Immature natural killer cell (primary cell): ENCODE results near the gene ZMYND11. TPM values are rescaled to one million over a fixed set of nuclear protein-coding genes. Genes with fewer than 3 reads are reported as not detected.
"Not testable (repeated sequence)": the region's sequence is repeated elsewhere in the genome, so short reads cannot be mapped to it uniquely, and the experiment has no call there.

Source experiments
- DNase-seq, 3 donors: peaks; one replicate each; pipeline ENCODE4 v3.0.0; 2022; ENCODE audit warnings: mixed read lengths in 1 of 3
- H3K27ac Mint-ChIP-seq, 6 donors: one replicate each; pipeline ENCODE4 v1.8.0; 2020; ENCODE audit warnings: mixed read lengths in 6 of 6, mild to moderate bottlenecking in 5 of 6, inconsistent platforms in 4 of 6, moderate library complexity in 3 of 6
- H3K27me3 Mint-ChIP-seq, 3 donors: one replicate each; pipeline ENCODE4 v1.8.0; 2020 to 2021; ENCODE audit warnings: low read depth in 3 of 3, mild to moderate bottlenecking in 3 of 3, mixed read lengths in 3 of 3, moderate library complexity in 3 of 3, inconsistent platforms in 1 of 3
- H3K36me3 Mint-ChIP-seq, 3 donors: one replicate each; pipeline ENCODE4 v1.8.0; 2020; ENCODE audit warnings: mixed read lengths in 3 of 3, inconsistent platforms in 2 of 3, mild to moderate bottlenecking in 2 of 3
- H3K4me1 Mint-ChIP-seq, 2 donors: one replicate each; pipeline ENCODE4 v1.8.0; 2020; ENCODE audit warnings: inconsistent platforms in 2 of 2, mild to moderate bottlenecking in 2 of 2, mixed read lengths in 2 of 2, moderate library complexity in 1 of 2
- H3K4me3 Mint-ChIP-seq, 5 donors: one replicate each; pipeline ENCODE4 v1.8.0; 2020; ENCODE audit warnings: mild to moderate bottlenecking in 5 of 5, mixed read lengths in 5 of 5, inconsistent platforms in 3 of 5, moderate library complexity in 3 of 5
- H3K9me3 Mint-ChIP-seq, 6 donors: one replicate each; pipeline ENCODE4 v1.8.0; 2020; ENCODE audit warnings: mild to moderate bottlenecking in 6 of 6, mixed read lengths in 6 of 6, inconsistent platforms in 4 of 6, moderate library complexity in 3 of 6
- polyA plus RNA-seq, 3 donors: library from polyadenylated mRNA; unstranded; fragments of 300-500 nt; fragmentation: Illumina TruSeq; gene quantifications; one replicate each; pipeline ENCODE4 v1.2.3, GENCODE V29; 2021

Gene ZMYND11
- polyA plus RNA-seq, 3 donors from 2014 or later = 24.4 to 58.9 (median 29.4) TPM

GRCh38 chr10:290026-290725, 154.9 kb downstream of the ZMYND11 start:
- Mint-ChIP-seq H3K27me3 (peaks cover 2 to 11% (median 2%) of the 10 kb centered on the region in 3 donors), H3K36me3 (peaks cover 5 to 16% (median 16%) of the 10 kb centered on the region in 3 donors), H3K27ac (no peak overlapping the region), H3K4me1 (peaks cover 14 to 21% of the 10 kb centered on the region in 2 donors), H3K9me3 (no peaks in the 10 kb centered on the region), H3K4me3 (no peak overlapping the region)
- DNase-seq = no peak

- Mint-ChIP-seq H3K9me3 (no peaks in the 10 kb centered on the region), H3K27ac (no peak overlapping the region), H3K27me3 (peaks cover 2 to 11% (median 2%) of the 10 kb centered on the region in 3 donors), H3K4me3 (peak overlapping the region in 1 of 5 donors; percentile 21), H3K4me1 (peaks cover 14 to 21% of the 10 kb centered on the region in 2 donors), H3K36me3 (peaks cover 0 to 4% (median 3%) of the 10 kb centered on the region in 3 donors)
- no peak for DNase-seq
Measured at GRCh38 chr10:293636-294035, 158.4 kb downstream of the ZMYND11 start.

GRCh38 chr10:297567-297966, 162.3 kb downstream of the ZMYND11 start:
- H3K4me3 Mint-ChIP-seq = no peak overlapping the region
- no peak overlapping the region for H3K27ac Mint-ChIP-seq
- H3K4me1 Mint-ChIP-seq = peaks cover 14 to 17% of the 10 kb centered on the region in 2 donors
- peaks cover 2 to 6% (median 2%) of the 10 kb centered on the region in 3 donors for H3K27me3 Mint-ChIP-seq
- H3K36me3 Mint-ChIP-seq = peaks cover 0 to 3% (median 3%) of the 10 kb centered on the region in 3 donors
- no peaks in the 10 kb centered on the region for H3K9me3 Mint-ChIP-seq
- DNase-seq = no peak

GRCh38 chr10:298033-298432, 162.8 kb downstream of the ZMYND11 start:
- H3K9me3 Mint-ChIP-seq = no peaks in the 10 kb centered on the region
- H3K27me3 Mint-ChIP-seq = peaks cover 2 to 6% (median 2%) of the 10 kb centered on the region in 3 donors
- H3K27ac Mint-ChIP-seq = no peak overlapping the region
- H3K4me3 Mint-ChIP-seq = no peak overlapping the region
- peaks cover 0 to 3% (median 3%) of the 10 kb centered on the region in 3 donors for H3K36me3 Mint-ChIP-seq
- H3K4me1 Mint-ChIP-seq = peaks cover 9 to 12% of the 10 kb centered on the region in 2 donors
- DNase-seq = no peak

GRCh38 chr10:299512-299911, 164.3 kb downstream of the ZMYND11 start:
- peaks cover 3% of the 10 kb centered on the region in 3 donors for H3K36me3 Mint-ChIP-seq
- no peaks in the 10 kb centered on the region for H3K4me1 Mint-ChIP-seq
- no peak overlapping the region for H3K4me3 Mint-ChIP-seq
- DNase-seq = no peak
- no peaks in the 10 kb centered on the region for H3K9me3 Mint-ChIP-seq
- no peak overlapping the region for H3K27ac Mint-ChIP-seq
- H3K27me3 Mint-ChIP-seq = peaks cover 0 to 4% (median 2%) of the 10 kb centered on the region in 3 donors

GRCh38 chr10:299969-300368, 164.7 kb downstream of the ZMYND11 start:
- DNase-seq = no peak
- peaks cover 3% of the 10 kb centered on the region in 3 donors for H3K36me3 Mint-ChIP-seq
- peak overlapping the region in 1 of 6 donors; percentile 53 for H3K27ac Mint-ChIP-seq
- no peaks in the 10 kb centered on the region for H3K9me3 Mint-ChIP-seq
- H3K4me1 Mint-ChIP-seq = no peaks in the 10 kb centered on the region
- H3K4me3 Mint-ChIP-seq = no peak overlapping the region
- H3K27me3 Mint-ChIP-seq = peaks cover 0 to 1% (median 0%) of the 10 kb centered on the region in 3 donors

- not testable (repeated sequence) for H3K4me3 Mint-ChIP-seq, H3K27me3 Mint-ChIP-seq, H3K4me1 Mint-ChIP-seq, DNase-seq, H3K36me3 Mint-ChIP-seq, H3K9me3 Mint-ChIP-seq, H3K27ac Mint-ChIP-seq
Measured at GRCh38 chr10:300580-300979, 165.3 kb downstream of the ZMYND11 start.

GRCh38 chr10:301536-301935, 166.3 kb downstream of the ZMYND11 start:
- H3K9me3 Mint-ChIP-seq = no peaks in the 10 kb centered on the region
- H3K27me3 Mint-ChIP-seq = peaks cover 0 to 1% (median 0%) of the 10 kb centered on the region in 3 donors
- H3K4me3 Mint-ChIP-seq = no peak overlapping the region
- no peaks in the 10 kb centered on the region for H3K4me1 Mint-ChIP-seq
- no peak overlapping the region for H3K27ac Mint-ChIP-seq
- DNase-seq = no peak
- H3K36me3 Mint-ChIP-seq = peaks cover 3% of the 10 kb centered on the region in 3 donors

Other genes starting within 250 kb of the ZMYND11 start
- not detected for gene TUBB8, start 86.2 kb upstream of the ZMYND11 start, polyA plus RNA-seq